HG03025 (cell line): Measurements from ENCODE around the gene FLT3.
"Not testable (repeated sequence)": the region's sequence is repeated elsewhere in the genome, so short reads cannot be mapped to it uniquely, and the experiment has no call there.

ENCODE experiments used
- ATAC-seq: cut with Tn5 transposase; IDR thresholded peaks from one replicate; pipeline ENCODE4 v1.9.1; 2021; ENCODE audit warnings: mild to moderate bottlenecking, moderate library complexity; ENCODE audit not compliant: unreplicated experiment, low FRiP score

The FLT3 gene

DNA sequence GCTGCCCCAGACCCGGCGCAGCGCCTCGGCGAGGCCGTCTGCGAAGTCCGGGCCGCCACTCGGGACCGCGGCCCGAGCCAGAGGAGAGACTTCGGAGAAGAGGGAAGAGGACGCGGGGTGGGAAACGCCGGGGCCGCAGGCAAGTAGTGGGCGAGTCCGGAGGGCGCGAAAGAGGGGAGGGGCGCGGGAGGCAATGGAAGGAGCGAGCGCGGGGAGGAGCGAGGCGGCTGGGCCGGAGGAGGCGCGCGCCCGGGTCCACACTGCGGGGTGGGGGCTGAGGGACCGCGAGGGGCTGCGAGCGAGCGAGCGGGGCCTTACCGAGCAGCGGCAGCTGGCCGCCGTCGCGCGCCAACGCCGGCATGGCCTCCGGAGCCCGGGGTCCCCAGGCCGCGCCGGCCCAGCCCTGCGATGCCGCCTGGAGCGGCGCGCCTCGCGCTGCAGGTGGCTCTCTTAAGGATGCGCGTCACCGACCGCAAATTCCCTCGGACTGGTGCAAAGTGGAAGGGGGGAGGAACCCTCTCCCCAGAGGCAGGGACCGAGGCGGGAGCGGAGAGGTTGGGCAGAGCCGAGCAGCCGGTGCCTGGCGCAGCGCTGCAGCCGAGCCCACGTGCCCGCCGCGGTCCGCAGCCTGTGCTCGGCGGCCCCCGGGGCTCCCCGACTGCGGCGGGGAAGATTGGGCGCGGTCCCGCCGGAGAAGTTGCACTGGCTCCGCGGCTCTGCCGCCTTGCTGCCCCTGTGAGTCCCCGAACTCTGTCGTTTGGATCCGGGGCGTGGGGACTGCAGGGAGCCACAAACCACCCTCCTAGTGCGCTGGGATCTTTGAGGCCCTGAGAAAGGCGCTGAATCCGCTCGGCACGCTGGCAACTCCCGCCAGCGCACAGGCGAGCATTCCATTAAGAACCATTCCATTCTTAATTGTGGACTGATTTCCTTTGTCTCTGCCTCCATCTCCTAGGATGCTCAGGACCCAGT lies at the start of gene FLT3:
Gene FLT3, minus strand, starts transcription at position 427 of the 972 bp plus-strand sequence. Its CDS starts 66 bp downstream, at position 361.
- ATAC-seq: no peak

DNA sequence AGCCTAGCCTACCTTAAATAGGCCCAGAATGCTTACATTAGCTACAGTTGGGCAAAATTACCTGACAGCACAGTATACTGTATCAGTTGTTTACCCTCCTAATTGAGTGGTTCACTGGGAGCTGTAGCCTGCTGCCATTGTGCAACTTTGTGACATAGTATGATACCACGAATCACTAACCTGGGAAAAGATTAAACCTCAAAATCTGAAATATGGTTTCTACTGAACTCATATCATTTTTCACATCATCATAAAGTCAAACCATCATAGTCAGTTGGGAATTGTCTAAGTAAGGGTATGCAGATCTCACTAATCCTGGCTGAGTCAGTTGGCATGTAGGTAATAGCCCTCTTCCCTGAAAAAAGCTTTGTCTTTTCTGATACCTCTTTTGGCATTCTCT lies 47.1 kb upstream of the FLT3 start:
- no peak for ATAC-seq

DNA sequence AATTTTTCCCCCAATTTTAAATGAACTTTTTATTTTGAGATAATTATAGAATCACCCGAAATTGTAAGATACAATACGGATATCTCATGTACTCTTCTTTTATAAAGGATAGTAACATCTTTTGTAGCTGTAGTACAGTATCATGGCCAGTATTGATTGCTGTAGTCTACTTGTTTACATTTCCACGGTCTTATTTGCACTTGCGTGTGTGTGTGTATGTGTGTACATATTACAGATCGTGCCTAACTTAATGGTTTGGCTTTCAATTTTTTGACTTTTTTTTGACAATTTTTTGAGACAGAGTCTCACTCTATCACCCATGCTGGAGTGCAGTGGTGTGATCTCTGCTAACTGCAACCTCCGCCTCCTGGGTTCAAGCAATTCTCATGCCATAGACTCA lies 44.7 kb upstream of the FLT3 start:
- no peak for ATAC-seq

DNA sequence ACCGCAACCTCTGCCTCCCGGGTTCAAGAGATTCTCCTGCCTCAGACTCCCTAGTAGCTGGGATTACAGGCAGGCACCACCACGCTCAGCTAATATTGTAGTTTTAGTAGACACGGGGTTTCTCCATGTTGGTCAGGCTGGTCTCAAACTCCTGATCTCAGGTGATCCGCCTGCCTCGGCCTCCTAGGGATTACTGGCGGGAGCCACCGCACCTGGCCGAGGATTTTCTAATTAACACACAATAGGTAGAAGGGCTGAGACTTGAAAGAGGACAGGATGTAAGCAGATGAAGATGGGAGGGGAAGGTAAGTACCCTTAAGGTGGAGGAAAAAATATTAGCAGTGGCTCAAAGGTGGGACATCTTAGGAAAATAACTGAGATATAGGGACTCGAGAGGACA lies 41.2 kb upstream of the FLT3 start:
- ATAC-seq: not testable (repeated sequence)

DNA sequence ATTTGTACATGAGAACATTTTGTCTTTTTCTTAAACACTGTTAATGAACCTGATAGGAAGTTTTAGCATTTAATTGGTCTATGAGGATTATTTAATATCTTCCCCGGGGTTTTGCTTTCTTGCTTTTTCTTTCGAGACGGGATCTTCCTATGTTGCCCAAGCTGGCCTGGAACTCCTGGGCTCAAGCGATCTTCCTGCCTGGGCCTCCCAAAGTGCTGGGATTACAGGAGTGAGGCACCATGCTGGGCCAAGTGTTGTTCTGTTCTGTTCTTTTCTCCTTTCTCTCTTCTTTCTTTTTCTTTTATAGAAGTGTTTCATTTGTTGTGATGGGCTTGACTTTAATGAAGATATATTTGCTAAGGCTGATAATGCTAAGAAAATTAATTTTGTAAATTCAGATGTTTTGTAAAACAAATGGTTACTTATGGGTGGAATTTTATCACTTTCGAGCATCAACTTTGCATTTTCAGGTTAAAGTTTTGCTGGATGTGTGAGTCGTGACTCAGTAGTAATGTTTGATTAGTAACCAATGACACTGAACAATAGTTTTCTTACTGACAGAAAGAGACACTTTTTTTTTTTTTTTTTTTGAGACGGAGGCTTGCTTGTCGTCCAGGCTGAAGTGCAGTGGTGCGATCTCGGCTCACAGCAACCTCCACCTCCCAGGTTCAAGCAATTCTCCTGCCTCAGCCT lies 40.2 kb upstream of the FLT3 start:
- ATAC-seq: no peak

DNA sequence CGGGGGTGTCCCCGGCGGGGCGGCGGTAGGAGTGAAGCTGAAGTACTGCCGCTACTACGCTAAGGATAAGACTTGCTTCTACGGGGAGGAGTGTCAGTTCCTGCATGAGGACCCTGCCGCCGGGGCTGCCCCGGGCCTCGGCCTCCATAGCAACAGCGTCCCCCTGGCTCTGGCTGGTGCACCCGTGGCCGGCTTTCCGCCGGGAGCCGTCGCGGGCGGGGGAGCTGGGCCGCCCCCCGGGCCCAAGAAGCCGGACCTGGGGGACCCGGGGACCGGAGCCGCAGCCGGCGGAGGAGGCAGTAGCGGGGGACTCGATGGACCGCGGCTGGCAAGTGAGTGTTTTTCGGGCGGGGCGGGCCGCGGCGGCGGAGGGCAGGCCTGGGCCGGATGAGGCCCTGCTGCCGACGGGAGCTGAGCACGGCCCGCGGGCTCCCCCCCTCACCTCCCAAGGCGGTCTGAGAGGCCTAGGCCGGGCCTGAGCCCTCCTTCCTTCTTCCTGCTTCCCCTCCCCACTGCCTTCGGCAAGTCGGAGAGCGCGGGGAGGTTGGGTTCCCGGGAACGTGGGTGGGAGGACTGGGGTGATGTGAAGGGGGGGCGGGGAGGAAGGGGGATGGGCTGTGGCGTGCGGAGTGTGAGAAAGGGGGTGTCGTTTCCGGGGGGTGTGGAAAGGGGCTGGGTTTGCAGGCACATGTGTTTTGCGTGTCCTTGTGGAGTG lies 38.5 kb upstream of the FLT3 start:
- peak; percentile 52 for ATAC-seq

DNA sequence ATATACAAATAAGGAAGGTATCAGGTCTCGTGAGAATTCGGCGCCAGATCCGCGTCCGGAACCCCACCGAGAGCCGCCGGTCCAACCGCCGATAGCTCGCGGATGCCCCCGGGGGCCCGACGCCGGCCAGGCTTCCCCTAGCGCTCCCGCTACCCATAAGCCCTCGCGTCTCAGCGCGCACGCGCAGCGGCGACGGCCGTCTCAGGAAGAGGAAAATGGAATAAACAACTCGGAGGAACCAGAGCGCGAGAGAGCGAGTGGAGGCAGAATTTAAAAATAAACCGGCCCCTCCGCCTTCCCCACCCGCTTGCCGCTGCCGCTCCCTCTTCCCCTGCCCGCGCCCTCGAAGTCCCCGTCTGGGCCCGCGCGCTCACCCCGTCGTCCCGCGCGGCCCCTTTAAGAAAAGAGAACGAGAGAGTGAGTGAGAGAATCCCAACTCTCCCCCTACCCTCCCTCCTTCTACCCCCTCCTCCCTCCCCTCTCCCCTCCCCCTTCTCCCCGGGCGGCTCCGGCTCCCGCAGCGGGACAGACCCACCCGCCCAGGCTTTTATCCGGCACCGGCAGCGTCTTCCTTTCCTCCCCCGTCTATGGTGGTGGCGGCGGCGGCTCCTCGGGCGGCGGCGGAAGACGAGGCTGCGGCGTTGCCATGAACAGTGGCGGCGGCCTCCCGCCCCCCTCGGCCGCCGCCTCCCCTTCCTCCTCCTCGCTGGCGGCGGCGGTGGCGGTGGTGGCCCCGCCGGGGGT lies 37.8 kb upstream of the FLT3 start, which contains the start of gene PAN3:
Gene PAN3, plus strand, starts transcription at position 534 of the 744 bp plus-strand sequence. Its CDS starts 113 bp downstream, at position 647.
- ATAC-seq: peak; percentile 58

DNA sequence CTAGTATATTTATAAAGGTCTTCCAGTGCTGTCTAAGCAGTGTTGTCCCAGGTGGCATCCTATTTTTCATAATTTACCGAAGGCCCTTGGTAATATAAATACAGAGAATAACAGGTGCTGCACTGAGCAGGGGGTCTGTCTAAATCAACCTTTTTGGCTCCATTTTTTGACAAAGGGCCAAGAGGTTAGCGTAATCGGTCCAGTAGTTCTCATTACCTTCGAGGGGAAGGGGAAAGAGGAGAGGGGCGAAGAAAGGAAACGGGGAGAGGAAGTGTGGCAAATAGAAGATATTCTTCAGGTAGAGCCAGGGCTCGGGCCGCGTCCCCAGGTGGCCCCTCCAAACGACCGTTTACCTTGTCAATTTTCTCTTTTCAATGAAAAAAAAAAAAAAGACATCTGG lies 37.2 kb upstream of the FLT3 start:
- ATAC-seq: peak; percentile 3

DNA sequence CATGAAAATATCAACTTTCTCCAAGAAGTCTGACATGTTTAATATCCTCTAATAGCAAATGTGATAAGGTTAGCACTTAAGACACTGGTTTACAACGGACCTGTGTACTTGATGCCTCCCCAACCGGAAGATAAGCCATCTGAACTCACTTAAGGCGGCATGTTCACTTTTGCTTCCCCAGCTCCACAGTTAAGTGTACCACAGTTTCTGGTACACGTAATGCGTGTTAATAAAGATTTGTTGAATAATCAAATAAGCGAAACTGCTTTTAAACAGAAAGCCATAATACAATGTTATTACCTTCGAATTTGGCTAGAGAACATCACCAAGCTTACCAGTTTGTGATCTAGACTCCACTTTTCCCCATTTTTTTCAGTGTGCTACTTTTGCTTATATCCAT lies 36.5 kb upstream of the FLT3 start:
- ATAC-seq: no peak

DNA sequence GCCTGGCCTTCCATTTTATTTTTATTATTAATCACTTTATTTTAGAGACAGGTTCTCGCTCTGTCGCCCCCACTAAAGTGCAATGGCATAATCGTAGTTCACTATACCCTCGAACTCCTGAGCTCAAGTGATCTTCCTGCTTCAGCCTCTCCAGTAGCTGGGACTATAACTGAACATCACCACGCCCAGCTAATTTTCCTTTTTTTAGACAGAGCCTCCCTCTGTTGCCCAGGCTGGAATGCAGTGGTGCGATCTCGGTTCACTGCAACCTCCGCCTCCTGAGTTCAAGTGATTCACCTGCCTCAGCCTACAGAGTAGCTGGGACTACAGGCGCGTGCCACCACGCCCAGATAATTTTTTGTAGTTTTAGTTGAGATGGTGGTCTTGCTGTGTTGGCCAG lies 31.3 kb upstream of the FLT3 start:
- no peak for ATAC-seq

DNA sequence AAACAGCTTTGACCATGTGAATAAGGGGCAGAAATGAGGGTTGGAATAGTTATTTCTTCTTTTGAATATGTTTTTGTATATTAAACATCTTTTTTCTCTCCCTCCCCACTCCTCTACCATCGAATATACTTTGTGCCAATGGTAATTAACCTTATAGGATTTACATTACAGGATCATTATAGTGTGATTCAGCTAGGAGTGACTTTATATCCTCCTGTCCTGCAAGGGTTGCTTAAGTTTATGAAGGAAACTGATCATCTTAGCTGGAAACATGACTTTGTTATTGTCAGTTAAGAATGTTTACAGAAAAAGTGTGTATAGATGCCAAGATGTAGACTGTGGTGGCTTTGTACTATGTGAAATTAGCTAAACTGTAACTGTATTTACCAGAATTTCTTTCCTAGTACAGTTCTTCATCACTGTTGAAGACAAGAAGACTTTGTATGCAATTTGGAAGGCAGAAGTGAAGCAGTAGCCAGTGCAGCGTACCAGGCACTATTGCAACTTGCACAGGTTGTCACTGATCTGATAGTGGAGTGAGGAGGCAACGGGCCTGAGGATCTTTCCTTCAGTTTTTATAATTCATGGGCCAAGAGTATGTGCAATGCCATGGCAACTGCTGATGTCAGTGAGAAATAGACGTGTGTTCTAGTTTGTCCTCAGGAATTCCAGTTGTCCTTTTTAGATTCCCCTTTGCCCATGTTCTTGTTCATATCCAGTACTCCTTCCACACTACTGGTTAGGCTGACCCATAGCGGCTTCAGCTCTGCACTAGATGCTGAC lies 29.7 kb upstream of the FLT3 start:
- ATAC-seq: no peak

DNA sequence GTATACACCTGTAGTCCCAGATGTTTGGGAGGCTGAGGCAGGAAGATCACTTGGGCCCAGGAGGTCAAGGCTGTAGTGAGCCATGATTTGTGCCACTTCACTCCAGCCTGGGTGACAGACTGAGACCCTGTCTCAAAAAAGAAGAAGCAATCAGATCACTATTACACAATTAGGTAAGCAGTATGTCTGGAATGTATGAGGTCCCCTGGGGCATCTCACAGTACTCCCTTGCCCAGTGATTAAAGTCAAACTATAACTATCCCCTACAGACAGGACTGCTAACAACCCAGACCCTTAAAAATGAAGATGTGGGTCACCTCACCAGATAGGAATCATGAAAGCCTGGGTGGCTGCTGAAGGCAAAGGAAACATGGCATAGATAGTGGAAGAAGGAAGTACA lies 28.6 kb upstream of the FLT3 start:
- ATAC-seq: no peak

DNA sequence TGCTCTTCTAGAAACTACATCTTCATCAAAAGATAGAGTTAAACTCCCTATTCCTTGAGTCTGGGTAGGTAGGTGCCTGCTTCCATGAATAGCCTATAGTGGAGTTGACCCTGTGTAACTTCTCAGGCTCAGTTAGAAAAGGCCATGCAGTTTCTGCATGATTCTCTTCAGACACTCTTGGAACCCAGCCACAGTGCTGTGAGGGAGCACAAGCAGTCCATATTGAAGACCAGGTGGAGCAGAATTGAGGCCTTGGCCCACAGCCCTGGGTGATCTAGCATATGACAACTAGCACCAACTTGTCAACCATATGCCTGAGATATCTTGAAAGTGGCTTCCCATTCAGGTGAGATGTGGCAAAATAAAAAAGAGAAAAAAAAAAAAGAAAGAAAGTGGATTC lies 27.7 kb upstream of the FLT3 start:
- ATAC-seq: no peak

DNA sequence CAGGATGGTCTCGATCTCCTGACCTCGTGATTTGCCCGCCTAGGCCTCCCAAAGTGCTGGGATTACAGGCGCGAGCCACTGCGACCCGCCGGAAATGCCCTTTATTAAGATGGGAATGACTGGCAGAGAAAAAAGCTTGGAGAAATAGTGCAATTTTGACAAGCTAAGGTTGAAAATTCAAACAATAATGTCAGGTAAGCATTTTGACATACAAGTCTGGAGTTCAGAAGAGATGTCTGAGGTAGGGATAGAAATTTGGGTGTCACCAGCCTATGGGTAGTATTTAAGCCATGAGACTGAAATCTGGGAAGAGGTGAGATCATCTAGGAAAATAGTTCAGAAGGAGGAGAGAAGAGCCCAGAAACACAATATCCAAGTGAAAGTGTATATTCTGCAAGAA lies 20.8 kb upstream of the FLT3 start:
- ATAC-seq: no peak

DNA sequence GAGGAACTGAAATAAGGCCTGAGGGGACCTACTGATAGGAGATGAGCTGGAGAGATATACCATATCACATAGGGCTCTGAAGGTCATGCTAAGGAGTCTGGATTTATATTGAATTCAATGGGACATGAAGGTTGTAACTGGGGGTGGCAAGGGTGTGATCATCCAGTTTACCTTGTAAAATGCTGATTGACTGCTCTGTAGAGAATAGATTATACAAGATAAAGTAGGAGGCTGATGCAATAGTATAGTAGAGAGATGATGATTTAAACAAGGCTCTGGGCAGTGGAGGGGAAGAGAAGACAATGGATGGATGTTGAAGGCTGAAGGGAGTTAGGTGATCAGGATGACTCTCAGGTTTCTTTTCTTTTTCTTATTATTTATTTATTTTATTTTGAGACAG lies 19.9 kb upstream of the FLT3 start:
- ATAC-seq: no peak

DNA sequence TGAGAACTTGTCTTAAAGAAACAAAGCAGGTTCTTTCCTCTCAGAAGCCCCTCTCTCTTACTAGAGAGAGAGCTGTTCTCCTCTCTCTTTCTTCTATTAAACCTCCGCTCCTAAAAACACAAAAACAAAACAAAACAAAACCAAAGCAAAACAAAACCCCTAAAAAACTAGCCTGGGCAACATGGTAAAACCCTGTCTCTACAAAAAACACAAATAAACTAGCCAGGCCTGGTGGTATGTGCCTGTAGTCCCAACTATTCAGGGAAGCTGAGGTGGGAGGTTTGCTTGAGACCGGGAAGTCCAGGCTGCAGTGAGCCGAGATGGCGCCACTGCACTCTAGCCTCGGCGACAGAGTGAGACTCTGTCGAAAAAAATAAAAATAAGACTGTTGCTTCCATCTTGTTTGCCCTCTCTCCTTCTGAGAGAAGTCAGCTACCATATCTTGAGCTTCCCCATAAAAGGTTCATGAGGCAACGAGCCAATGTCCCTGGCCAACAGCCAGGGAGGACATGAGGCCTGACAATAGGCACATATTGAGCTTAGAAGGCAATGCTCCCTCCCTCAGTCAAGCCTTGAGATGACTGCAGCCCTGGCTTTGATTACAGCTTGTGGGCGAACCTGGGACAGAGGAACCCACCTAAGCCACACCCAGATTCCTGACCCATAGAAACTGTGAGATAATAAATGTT lies 17.5 kb upstream of the FLT3 start:
- no peak for ATAC-seq

DNA sequence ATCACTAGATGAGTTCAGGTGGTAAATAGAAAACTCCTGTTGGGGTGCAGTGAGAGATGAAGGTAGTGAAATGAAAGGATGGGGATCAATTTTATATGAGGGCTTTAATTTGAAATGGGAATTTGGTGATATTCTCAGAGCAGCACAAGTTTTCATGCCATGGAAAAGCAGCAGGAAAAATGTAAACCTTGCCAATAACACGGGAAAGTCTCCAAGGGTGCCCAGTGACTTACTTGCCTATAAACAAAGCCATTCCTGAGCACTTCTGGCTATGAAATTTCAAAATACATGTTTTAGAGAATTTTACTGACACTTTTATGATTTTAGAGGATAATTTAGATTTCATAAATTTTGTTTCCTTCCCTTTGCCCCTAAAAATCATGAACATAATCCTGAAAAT lies 16.4 kb upstream of the FLT3 start:
- no peak for ATAC-seq

DNA sequence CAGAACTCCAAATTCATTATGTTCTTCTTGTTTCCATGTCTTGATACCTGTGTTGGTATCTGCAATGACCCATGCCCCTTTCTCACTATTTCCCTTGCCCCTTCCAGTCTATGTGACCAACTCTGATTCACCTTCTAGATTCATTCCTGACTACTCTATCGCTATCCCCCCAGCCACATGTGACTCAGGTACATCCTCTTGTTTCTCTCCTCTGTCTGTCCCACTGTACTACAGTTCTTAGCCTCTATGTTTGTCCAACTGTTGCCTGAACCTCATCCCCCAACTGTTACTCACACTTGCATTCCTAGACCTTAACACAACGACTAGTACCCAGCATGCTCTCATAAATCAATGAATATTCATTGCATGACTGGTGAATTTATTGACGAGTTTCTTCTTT lies 10.0 kb upstream of the FLT3 start:
- ATAC-seq: no peak

DNA sequence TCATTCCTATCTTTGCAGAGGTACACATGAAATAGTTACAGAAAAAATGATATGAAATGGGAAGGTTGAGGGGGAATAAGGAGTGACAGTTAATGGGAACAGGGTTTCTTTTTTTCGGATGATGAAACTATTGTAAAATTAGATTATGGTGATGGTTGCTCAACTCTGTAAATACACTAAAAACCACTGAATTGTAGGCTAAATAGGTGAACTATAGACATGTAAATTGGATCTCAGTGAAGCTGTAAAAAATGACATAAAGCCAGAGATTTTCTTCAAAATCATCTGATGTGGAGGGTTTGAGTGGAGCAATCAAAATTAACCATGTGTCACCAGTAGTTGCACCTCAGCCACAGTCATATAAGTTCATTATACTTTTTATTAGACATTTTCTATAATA lies 6.6 kb upstream of the FLT3 start:
- ATAC-seq: no peak
